GM10248 (cell line): ENCODE measurements around the gene IFNGR1.

Experiments
- CTCF ChIA-PET: fragments of 300-600 bp; sonication (Branson Sonifier 250); formaldehyde crosslinking; extraction: SDS; loops from one replicate; lab custom pipeline; 2021; ENCODE audit warnings: antibody characterized with exemption; lab: Yijun Ruan, JAX
- POLR2A ChIA-PET: fragments of 350-650 bp; sonication (Branson Sonifier 250); formaldehyde crosslinking; extraction: SDS; loops from one replicate; lab custom pipeline; 2020; ENCODE audit warnings: antibody characterized with exemption; lab: Yijun Ruan, JAX
- DNase-seq: peaks from one replicate; pipeline ENCODE4 v3.0.0; 2012; ENCODE audit errors: extremely low spot score
- TF ChIP-seq, protein P1 (sequence below): IDR thresholded peaks from 2 replicates; pipeline ENCODE4 v1.5.1; 2012; ENCODE audit warnings: mild to moderate bottlenecking, low read depth; ENCODE audit errors: extremely low read depth, missing control alignments, control extremely low read depth

Gene IFNGR1

GRCh38 chr6:137218917-137219663 is at the start of gene IFNGR1:
Gene IFNGR1 (minus strand): TSS chr6:137219385. CDS start chr6:137219327, 58 bp downstream.
- CTCF ChIA-PET: interaction anchor here (1.2 to 1.3 kb wide), 3 partner anchors 125 to 142 kb away, joined by 3 to 4 read pairs (median 3); no protein-coding TSS in a partner anchor

GRCh38 chr6:137268911-137269310 is 49.7 kb upstream of the IFNGR1 start:
- no peak for DNase-seq

More at GRCh38 chr6:137218917-137219663, at the start of gene IFNGR1:
- POLR2A ChIA-PET: no interaction called here
- DNase-seq: peak; percentile 93
- TF ChIP-seq, protein P1, sequence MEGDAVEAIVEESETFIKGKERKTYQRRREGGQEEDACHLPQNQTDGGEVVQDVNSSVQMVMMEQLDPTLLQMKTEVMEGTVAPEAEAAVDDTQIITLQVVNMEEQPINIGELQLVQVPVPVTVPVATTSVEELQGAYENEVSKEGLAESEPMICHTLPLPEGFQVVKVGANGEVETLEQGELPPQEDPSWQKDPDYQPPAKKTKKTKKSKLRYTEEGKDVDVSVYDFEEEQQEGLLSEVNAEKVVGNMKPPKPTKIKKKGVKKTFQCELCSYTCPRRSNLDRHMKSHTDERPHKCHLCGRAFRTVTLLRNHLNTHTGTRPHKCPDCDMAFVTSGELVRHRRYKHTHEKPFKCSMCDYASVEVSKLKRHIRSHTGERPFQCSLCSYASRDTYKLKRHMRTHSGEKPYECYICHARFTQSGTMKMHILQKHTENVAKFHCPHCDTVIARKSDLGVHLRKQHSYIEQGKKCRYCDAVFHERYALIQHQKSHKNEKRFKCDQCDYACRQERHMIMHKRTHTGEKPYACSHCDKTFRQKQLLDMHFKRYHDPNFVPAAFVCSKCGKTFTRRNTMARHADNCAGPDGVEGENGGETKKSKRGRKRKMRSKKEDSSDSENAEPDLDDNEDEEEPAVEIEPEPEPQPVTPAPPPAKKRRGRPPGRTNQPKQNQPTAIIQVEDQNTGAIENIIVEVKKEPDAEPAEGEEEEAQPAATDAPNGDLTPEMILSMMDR: no peak

DNA sequence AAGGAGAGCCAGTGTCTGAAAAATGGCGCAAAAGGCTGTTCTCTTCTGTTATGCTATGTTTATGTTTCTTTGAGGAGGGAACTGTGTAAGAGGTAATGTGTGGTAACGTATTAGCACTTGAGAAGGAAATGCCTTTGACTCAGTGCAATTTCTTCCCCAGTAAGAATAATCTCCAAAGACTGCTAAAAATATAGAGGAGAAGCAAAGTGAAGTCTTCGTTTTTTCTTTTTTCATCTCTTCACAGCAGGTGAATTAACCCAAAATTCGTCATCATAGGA is 47.1 kb upstream of the IFNGR1 start:
- ChIA-PET CTCF (no interaction called here), POLR2A (no interaction called here)
- no peak for DNase-seq
- TF ChIP-seq, protein P1: no peak

More at GRCh38 chr6:137268911-137269310, 49.7 kb upstream of the IFNGR1 start:
- POLR2A ChIA-PET: no interaction called here
- CTCF ChIA-PET: interaction anchor here (1.1 to 3.6 kb wide), 2 partner anchors 13 to 22 kb away, joined by 3 to 17 read pairs; no protein-coding TSS in a partner anchor
- TF ChIP-seq, protein P1: no peak

GRCh38 chr6:137265561-137266308 is 46.5 kb upstream of the IFNGR1 start:
- TF ChIP-seq, protein P1: no peak
- ChIA-PET POLR2A (no interaction called here), CTCF (no interaction called here)
- no peak for DNase-seq

GRCh38 chr6:137264311-137265075 is 45.3 kb upstream of the IFNGR1 start:
- ChIA-PET POLR2A (no interaction called here), CTCF (interaction anchor here (0.8 kb wide), 1 partner anchor 17 kb away, joined by 3 read pairs; no protein-coding TSS in a partner anchor)
- TF ChIP-seq, protein P1: no peak
- DNase-seq: no peak

- CTCF ChIA-PET: interaction anchor here (0.7 to 1.3 kb wide), 4 partner anchors 9 to 167 kb away, joined by 3 to 9 read pairs (median 5); no protein-coding TSS in a partner anchor
- POLR2A ChIA-PET: no interaction called here
- peak; percentile 28 for DNase-seq
- TF ChIP-seq, protein P1: no peak
Measured at GRCh38 chr6:137261761-137262160, 42.6 kb upstream of the IFNGR1 start.
